ENCODE measurements around the gene CHMP2A. TPM values are rescaled to one million over a fixed set of nuclear protein-coding genes. Genes with fewer than 3 reads are reported as not detected.

Gene CHMP2A
- total and polyA plus RNA-seq, 2 of the 13 experiments (the other 11 are each of a cell fraction or from before 2014, with no cell fraction given): 49.7 to 55.0 TPM

GRCh38 chr19:58556622-58557220 lies 1.8 kb upstream of the CHMP2A start (continued):
- TF ChIP-seq ZBTB40 (IDR thresholded peaks at IDR 0.05) (no peak), ZBTB40 (CRISPR knock-in tag; IDR thresholded peaks at IDR 0.05) (no peak), EHMT2 (IDR thresholded peaks at IDR 0.05; ENCODE audit: borderline replicate concordance, low read depth, low read length) (no peak), TARDBP (CRISPR knock-in tag; IDR thresholded peaks at IDR 0.05) (no peak), CSRNP2 (CRISPR knock-in tag; conservative IDR thresholded peaks at IDR 0.05; ENCODE audit: low read depth) (no peak)
